Tibial nerve (tissue), 4 donors: Measurements from ENCODE around the gene KHDRBS2.

Source experiments
- CTCF ChIP-seq, 5 experiments: fragments of 200-600 bp in 3 of 5; fragments of 450-650 bp in 2 of 5; sonication (generic) in 3 of 5; IDR thresholded peaks; one replicate each; pipeline ENCODE4 v1.5.1; 2016 to 2019; ENCODE audit warnings: antibody characterized with exemption in 5 of 5, mild to moderate bottlenecking in 3 of 5, moderate library complexity in 2 of 5
- EP300 ChIP-seq, 2 donors: sonication (generic); formaldehyde crosslinking; IDR thresholded peaks; one replicate each; pipeline ENCODE4 v1.6.1; 2017; ENCODE audit warnings: antibody characterized with exemption in 2 of 2, mild to moderate bottlenecking in 1 of 2
- POLR2A ChIP-seq, 2 donors: fragments of 450-650 bp; IDR thresholded peaks; one replicate each; pipeline ENCODE4 v1.6.1; 2017; ENCODE audit warnings: antibody characterized with exemption in 2 of 2, mild to moderate bottlenecking in 2 of 2, moderate library complexity in 2 of 2

- TF ChIP-seq CTCF (IDR thresholded peaks at IDR 0.05): no peak
- no peak for TF ChIP-seq EP300 (IDR thresholded peaks at IDR 0.05)
- TF ChIP-seq POLR2A (IDR thresholded peaks at IDR 0.05): no peak
Observed at GRCh38 chr6:61977947-61978346, 308.1 kb downstream of the KHDRBS2 start.
